HG03565 (cell line): ENCODE data around the gene HECW1.
"Not testable (repeated sequence)": the region's sequence is repeated elsewhere in the genome, so short reads cannot be mapped to it uniquely, and the experiment has no call there.

Source experiments
- ATAC-seq: cut with Tn5 transposase; IDR thresholded peaks from one replicate; pipeline ENCODE4 v1.9.1; 2021; ENCODE audit warnings: mild to moderate bottlenecking, moderate library complexity; ENCODE audit not compliant: unreplicated experiment

Gene HECW1

GRCh38 chr7:43111630-43112458, 603 bp upstream of the HECW1 start:
- no peak for ATAC-seq

GRCh38 chr7:43112941-43113621, 634 bp downstream of the HECW1 start:
- no peak for ATAC-seq

- ATAC-seq, result no peak
Measured at GRCh38 chr7:43113622-43114457, 1.4 kb downstream of the HECW1 start.

DNA sequence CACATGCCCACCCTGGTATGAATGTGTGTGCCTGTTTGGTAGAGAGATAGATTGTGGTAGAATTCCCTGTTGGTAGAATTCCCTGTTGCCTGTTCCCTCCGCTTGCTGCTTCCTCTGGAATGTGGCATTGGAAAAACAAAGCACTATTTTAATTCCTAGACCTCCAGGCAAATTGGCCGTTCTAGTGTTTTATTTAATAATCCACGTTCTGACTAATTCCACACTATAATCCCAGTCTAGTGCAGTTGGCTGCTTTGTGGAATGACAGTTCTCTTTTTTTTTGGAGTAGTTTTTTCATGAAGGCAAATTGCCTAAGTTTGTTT, 2.0 kb downstream of the HECW1 start:
- ATAC-seq, result no peak

DNA sequence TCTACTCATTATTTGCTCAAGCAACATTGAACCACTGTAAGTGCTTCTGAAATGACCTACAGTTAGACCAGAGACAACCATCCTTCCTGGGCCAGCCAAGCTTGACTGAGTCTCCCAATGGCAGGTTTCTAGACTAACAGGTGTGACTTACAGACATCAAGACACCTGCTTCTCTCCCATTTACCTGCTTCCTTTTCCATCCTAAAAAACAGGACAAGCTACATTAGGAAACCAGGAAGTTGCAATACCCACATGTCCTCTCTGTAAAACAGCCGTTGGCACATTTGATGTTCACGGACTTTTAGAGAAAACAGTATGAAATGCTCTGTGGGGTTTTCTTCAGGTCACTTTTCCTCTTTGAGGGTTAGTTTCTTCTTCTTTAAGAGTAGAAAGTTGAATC, 4.0 kb downstream of the HECW1 start:
- no peak for ATAC-seq

DNA sequence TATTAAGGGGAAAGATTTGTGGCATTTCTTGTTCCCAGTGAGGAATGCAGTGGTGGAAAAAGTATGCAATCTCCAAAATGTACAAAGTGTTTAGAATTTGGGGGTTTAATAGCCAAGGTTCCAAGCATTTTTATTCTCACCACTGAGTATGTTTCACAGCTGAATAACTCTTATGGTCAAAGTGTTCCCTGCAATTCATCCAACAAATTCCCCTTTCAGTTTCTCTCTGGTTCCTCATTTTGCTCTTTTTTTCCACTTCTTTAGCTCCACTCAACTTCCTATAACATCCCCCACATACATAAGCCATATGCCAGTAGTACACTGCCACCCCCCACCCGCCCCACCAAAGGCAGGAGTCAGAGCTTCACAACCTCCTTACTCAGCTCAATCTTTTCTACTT, 4.6 kb downstream of the HECW1 start:
- ATAC-seq, result no peak

GRCh38 chr7:43117861-43118260, 5.4 kb downstream of the HECW1 start:
- no peak for ATAC-seq

DNA sequence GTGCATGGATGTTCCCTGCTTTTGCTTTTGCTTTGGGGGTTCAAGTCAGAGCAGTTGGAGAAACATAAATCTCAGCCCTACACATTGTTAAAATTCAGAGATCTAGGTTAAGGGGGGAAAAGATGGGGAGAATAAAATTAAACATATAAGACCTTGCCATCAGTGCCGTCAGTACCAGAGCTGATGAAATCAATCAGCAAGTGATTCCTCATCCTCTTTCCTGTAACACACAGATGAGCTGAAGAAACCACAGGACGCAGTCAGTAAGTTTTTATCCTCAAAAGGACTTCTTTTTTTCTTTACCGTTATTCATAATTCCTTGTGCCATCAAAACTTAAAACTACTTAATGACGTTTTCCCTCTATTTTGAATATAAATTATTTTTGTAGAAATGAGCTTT, 5.9 kb downstream of the HECW1 start:
- ATAC-seq, result no peak

DNA sequence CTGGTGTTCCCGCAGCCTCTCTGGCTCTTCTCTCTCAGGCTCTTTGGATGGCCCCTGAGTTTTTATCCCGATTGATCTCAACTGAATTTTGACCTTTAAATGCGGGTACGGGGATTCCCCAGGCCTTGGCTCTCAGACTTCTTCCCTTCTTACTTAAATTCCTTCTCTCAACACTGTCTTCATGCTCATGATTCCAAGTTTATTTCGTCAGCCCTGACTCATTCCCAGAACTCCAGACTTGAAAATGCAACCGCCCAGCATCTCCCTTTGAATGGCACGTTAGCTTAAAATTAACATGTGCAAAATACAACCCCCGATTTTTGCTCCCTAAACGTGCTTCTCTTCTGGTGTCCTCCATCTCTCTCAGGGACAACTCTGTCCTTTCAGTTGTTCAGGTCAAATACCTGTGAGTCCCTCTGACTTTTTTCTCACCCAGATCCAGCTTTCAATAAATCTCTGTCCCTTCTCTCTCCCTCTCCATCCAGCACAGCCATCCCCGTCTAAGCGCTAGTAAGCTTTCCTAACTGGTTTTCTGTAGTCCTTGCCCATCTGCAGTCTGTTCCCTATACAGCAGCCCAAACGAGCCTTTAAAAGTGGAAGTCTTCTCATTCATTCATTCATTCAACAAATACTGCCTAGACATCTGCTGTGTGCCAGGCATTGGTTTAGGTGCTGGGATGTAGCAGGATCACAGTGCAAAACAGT, 7.1 kb downstream of the HECW1 start:
- no peak for ATAC-seq

DNA sequence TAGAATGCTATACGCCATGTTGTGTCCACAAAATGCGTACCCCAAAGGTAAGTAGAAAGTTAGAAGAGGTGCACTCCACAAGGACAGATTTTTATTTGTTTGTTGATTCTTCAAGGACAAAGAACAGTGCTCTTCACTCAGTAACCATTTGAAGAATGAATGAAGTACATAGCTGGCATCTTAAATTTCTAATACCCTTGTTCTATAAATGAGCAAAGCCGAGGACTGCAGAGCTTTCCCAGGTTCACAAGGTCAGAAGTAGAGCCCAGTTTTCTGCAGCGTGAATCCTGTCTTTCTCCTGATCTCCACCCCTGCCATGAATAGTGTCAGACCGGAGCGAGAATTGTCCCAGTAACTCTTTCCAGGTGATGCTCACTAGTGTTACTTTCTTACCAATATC, 9.5 kb downstream of the HECW1 start:
- ATAC-seq, result no peak

DNA sequence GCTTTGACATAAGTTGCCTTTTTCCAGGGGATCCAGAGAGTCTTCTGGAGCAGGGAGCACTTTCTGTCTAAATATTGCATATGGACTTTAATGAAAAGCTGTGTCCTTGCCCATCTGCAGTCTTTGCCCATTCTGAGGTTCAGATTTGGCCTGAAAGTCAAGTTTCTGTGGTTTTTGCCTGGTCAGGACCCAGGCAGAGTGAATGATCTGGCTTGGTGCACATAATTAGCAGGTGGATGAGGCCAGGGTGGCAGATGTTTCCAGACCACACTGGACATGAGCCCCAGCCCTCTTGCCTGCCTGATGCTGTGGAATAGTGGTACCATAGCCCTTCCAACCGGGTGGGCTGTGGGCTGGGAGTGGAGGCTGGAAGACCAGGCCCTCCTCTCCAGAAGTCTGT, 11.0 kb downstream of the HECW1 start:
- ATAC-seq, result no peak

- no peak for ATAC-seq
Measured at GRCh38 chr7:43124388-43124787, 11.9 kb downstream of the HECW1 start.

GRCh38 chr7:43130347-43130746, 17.9 kb downstream of the HECW1 start:
- no peak for ATAC-seq

DNA sequence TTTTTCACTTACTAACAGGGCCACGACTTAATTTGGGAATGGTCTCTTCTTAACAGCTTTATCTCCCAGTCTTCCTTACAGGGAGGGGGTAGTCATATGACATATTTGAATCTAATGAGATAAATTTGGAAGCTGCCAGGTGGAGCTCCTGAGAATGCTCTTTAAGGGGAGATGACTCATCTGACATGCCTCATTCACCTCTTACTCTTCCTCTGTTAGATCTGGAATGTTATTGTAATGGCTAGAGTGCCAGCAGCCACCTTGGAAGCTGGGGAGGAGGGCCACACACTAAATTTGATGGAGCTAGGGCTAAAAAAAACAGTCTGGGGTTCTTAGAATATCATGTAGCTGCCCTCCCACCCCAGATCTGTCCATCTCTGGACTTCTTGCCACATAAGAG, 22.7 kb downstream of the HECW1 start:
- no peak for ATAC-seq

- no peak for ATAC-seq
Measured at GRCh38 chr7:43136064-43136463, 23.6 kb downstream of the HECW1 start.

DNA sequence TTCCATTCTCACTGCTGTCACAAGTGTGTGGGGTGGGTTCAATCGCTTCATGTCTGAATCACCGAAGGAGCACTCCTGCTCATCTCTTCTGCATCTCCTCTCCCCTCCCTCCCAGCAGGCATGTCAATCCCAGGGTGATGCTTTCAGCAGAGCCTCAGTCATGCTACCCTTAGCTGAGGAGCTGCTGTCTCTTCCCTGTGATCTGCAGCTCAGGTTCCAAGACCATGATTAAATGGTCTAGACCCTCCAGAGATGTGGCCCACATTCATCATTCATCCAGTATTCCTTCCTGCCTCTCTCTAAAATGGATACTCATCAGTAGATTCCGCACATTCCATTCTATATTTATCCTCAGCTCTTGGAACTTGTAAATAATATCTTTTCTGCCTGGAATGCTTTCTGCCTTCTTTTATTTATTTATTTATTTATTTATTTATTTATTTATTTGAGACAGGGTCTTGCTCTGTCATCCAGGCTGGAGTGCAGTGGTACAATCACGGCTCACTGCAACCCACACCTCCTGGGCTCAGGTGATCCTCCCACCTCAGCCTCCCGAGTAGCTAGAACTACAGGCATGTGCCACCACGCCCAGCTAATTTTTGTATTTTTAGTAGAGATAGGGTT, 24.8 kb downstream of the HECW1 start:
- not testable (repeated sequence) for ATAC-seq

DNA sequence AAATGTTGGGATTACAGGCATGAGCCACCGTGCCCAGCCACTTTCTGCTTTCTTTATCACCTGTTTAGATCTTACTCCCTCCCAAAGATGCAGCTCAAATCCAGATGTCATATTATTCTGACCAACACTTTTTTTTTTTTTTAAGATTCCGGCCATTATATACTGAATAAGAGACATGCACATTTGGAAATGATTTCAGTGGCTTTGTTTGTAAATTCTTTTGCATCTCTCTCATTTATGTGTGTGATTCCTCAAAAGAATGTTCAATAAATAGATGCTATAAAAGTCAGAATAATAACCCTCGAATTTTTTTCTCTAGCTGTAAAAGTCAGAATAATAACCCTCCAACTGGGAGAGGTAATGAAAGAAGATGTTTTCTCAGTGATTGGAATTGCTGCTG, 25.4 kb downstream of the HECW1 start:
- ATAC-seq, result no peak

- ATAC-seq, result no peak
Measured at GRCh38 chr7:43138710-43139109, 26.3 kb downstream of the HECW1 start.

GRCh38 chr7:43139137-43139536, 26.7 kb downstream of the HECW1 start:
- no peak for ATAC-seq

GRCh38 chr7:43140186-43140585, 27.7 kb downstream of the HECW1 start:
- ATAC-seq, result no peak

- ATAC-seq, result no peak
Measured at GRCh38 chr7:43141091-43141490, 28.6 kb downstream of the HECW1 start.
